ENCODE measurements around the gene LEPROT.
"Not testable (repeated sequence)": the region's sequence is repeated elsewhere in the genome, so short reads cannot be mapped to it uniquely, and the experiment has no call there.

The LEPROT gene

GRCh38 chr1:65420590-65421350 is at the start of gene LEPROT, which contains the start of gene LEPR:
Gene LEPROT (plus strand): TSS chr1:65420668. CDS start chr1:65420725, 57 bp downstream.
Gene LEPR (plus strand): TSS chr1:65420668. CDS start chr1:65565566, 144,898 bp downstream.
- TF ChIP-seq SUZ12 (IDR thresholded peaks at IDR 0.05; ENCODE audit: extremely low read depth, insufficient read depth, insufficient read length), result no peak
- TF ChIP-seq ZNF274 (IDR thresholded peaks at IDR 0.05; ENCODE audit: low read depth, low read length), result no peak
- peak; percentile 54 for TF ChIP-seq YY1 (IDR thresholded peaks at IDR 0.05; ENCODE audit: insufficient read depth, insufficient read length)
- peak within 1 kb of the TSS; percentile 97 for H3K4me3 ChIP-seq (ENCODE audit: insufficient read length, low read depth)
- H3K9ac ChIP-seq (ENCODE audit: insufficient read length, low read depth), result peak within 1 kb of the TSS; percentile 98
- peak; percentile 47 for DNase-seq (ENCODE audit: low read depth, low spot score)
- H3K36me3 ChIP-seq (ENCODE audit: insufficient read depth, insufficient read length, low read length), result peaks cover 34% of the 10 kb centered on the region
- H3K9me3 ChIP-seq (ENCODE audit: insufficient read depth, low read length), result no peaks in the 10 kb centered on the region
- no peaks in the 10 kb centered on the region for H3K27me3 ChIP-seq (ENCODE audit: insufficient read depth, insufficient read length)
- H3K4me1 ChIP-seq (ENCODE audit: insufficient read depth, insufficient read length), result peaks cover 27% of the 10 kb centered on the region

- Histone ChIP-seq H3K9ac (ENCODE audit: insufficient read length, low read depth) (no peak overlapping the region), H3K4me3 (ENCODE audit: insufficient read length, low read depth) (no peak overlapping the region), H3K4me1 (ENCODE audit: insufficient read depth, insufficient read length) (no peaks in the 10 kb centered on the region), H3K36me3 (ENCODE audit: insufficient read depth, insufficient read length, low read length) (no peaks in the 10 kb centered on the region), H3K9me3 (ENCODE audit: insufficient read depth, low read length) (no peaks in the 10 kb centered on the region), H3K27me3 (ENCODE audit: insufficient read depth, insufficient read length) (no peaks in the 10 kb centered on the region)
- no peak for DNase-seq (ENCODE audit: low read depth, low spot score)
- TF ChIP-seq ZNF274 (IDR thresholded peaks at IDR 0.05; ENCODE audit: low read depth, low read length), result no peak
- no peak for TF ChIP-seq YY1 (IDR thresholded peaks at IDR 0.05; ENCODE audit: insufficient read depth, insufficient read length)
- TF ChIP-seq SUZ12 (IDR thresholded peaks at IDR 0.05; ENCODE audit: extremely low read depth, insufficient read depth, insufficient read length), result no peak
Measured at GRCh38 chr1:65371544-65371943, 48.9 kb upstream of the LEPROT start.

- no peaks in the 10 kb centered on the region for H3K9me3 ChIP-seq (ENCODE audit: insufficient read depth, low read length)
- TF ChIP-seq ZNF274 (IDR thresholded peaks at IDR 0.05; ENCODE audit: low read depth, low read length) (no peak), SUZ12 (IDR thresholded peaks at IDR 0.05; ENCODE audit: extremely low read depth, insufficient read depth, insufficient read length) (no peak), YY1 (IDR thresholded peaks at IDR 0.05; ENCODE audit: insufficient read depth, insufficient read length) (no peak)
- no peaks in the 10 kb centered on the region for H3K36me3 ChIP-seq (ENCODE audit: insufficient read depth, insufficient read length, low read length)
- H3K9ac ChIP-seq (ENCODE audit: insufficient read length, low read depth), result no peak overlapping the region
- H3K4me1 ChIP-seq (ENCODE audit: insufficient read depth, insufficient read length), result no peaks in the 10 kb centered on the region
- H3K4me3 ChIP-seq (ENCODE audit: insufficient read length, low read depth), result no peak overlapping the region
- H3K27me3 ChIP-seq (ENCODE audit: insufficient read depth, insufficient read length), result no peaks in the 10 kb centered on the region
- DNase-seq (ENCODE audit: low read depth, low spot score), result no peak
Measured at GRCh38 chr1:65372557-65372956, 47.9 kb upstream of the LEPROT start.

GRCh38 chr1:65377496-65378246 is 42.8 kb upstream of the LEPROT start:
- no peak for DNase-seq (ENCODE audit: low read depth, low spot score)
- H3K36me3 ChIP-seq (ENCODE audit: insufficient read depth, insufficient read length, low read length), result no peaks in the 10 kb centered on the region
- no peaks in the 10 kb centered on the region for H3K27me3 ChIP-seq (ENCODE audit: insufficient read depth, insufficient read length)

GRCh38 chr1:65378247-65378946 is 42.1 kb upstream of the LEPROT start:
- Histone ChIP-seq H3K9me3 (ENCODE audit: insufficient read depth, low read length) (no peaks in the 10 kb centered on the region), H3K36me3 (ENCODE audit: insufficient read depth, insufficient read length, low read length) (no peaks in the 10 kb centered on the region), H3K27me3 (ENCODE audit: insufficient read depth, insufficient read length) (no peaks in the 10 kb centered on the region), H3K4me1 (ENCODE audit: insufficient read depth, insufficient read length) (no peaks in the 10 kb centered on the region), H3K9ac (ENCODE audit: insufficient read length, low read depth) (no peak overlapping the region), H3K4me3 (ENCODE audit: insufficient read length, low read depth) (no peak overlapping the region)
- DNase-seq (ENCODE audit: low read depth, low spot score), result no peak
- TF ChIP-seq SUZ12 (IDR thresholded peaks at IDR 0.05; ENCODE audit: extremely low read depth, insufficient read depth, insufficient read length), result no peak
- no peak for TF ChIP-seq YY1 (IDR thresholded peaks at IDR 0.05; ENCODE audit: insufficient read depth, insufficient read length)
- no peak for TF ChIP-seq ZNF274 (IDR thresholded peaks at IDR 0.05; ENCODE audit: low read depth, low read length)

More at GRCh38 chr1:65377496-65378246, 42.8 kb upstream of the LEPROT start:
- Histone ChIP-seq H3K9ac (ENCODE audit: insufficient read length, low read depth) (no peak overlapping the region), H3K9me3 (ENCODE audit: insufficient read depth, low read length) (no peaks in the 10 kb centered on the region), H3K4me1 (ENCODE audit: insufficient read depth, insufficient read length) (no peaks in the 10 kb centered on the region), H3K4me3 (ENCODE audit: insufficient read length, low read depth) (no peak overlapping the region)
- TF ChIP-seq SUZ12 (IDR thresholded peaks at IDR 0.05; ENCODE audit: extremely low read depth, insufficient read depth, insufficient read length) (no peak), ZNF274 (IDR thresholded peaks at IDR 0.05; ENCODE audit: low read depth, low read length) (no peak), YY1 (IDR thresholded peaks at IDR 0.05; ENCODE audit: insufficient read depth, insufficient read length) (no peak)

- not testable (repeated sequence) for H3K4me3 ChIP-seq (ENCODE audit: insufficient read length, low read depth); H3K4me1 ChIP-seq (ENCODE audit: insufficient read depth, insufficient read length); H3K9ac ChIP-seq (ENCODE audit: insufficient read length, low read depth); H3K36me3 ChIP-seq (ENCODE audit: insufficient read depth, insufficient read length, low read length); H3K27me3 ChIP-seq (ENCODE audit: insufficient read depth, insufficient read length); DNase-seq (ENCODE audit: low read depth, low spot score)
- 0 out of 2 replicates have a peak, but pooled peaks cover 12% of the 10 kb centered on the region for H3K9me3 ChIP-seq (ENCODE audit: insufficient read depth, low read length)
Measured at GRCh38 chr1:65384426-65384825, 36.0 kb upstream of the LEPROT start.

- 0 out of 2 replicates have a peak, but pooled peaks cover 12% of the 10 kb centered on the region for H3K9me3 ChIP-seq (ENCODE audit: insufficient read depth, low read length)
- DNase-seq (ENCODE audit: low read depth, low spot score), result no peak
- H3K27me3 ChIP-seq (ENCODE audit: insufficient read depth, insufficient read length), result no peaks in the 10 kb centered on the region
- TF ChIP-seq ZNF274 (IDR thresholded peaks at IDR 0.05; ENCODE audit: low read depth, low read length) (no peak), SUZ12 (IDR thresholded peaks at IDR 0.05; ENCODE audit: extremely low read depth, insufficient read depth, insufficient read length) (no peak), YY1 (IDR thresholded peaks at IDR 0.05; ENCODE audit: insufficient read depth, insufficient read length) (no peak)
- H3K9ac ChIP-seq (ENCODE audit: insufficient read length, low read depth), result no peak overlapping the region
- H3K4me3 ChIP-seq (ENCODE audit: insufficient read length, low read depth), result no peak overlapping the region
- H3K36me3 ChIP-seq (ENCODE audit: insufficient read depth, insufficient read length, low read length), result peaks cover 2% of the 10 kb centered on the region
- no peaks in the 10 kb centered on the region for H3K4me1 ChIP-seq (ENCODE audit: insufficient read depth, insufficient read length)
Measured at GRCh38 chr1:65386439-65386838, 34.0 kb upstream of the LEPROT start.
